ENCODE data around the gene JAZF1.

Gene JAZF1

GRCh38 chr7:27842851-27843250 is 337.7 kb downstream of the JAZF1 start:
- no peaks in the 10 kb centered on the region for H3K27me3 ChIP-seq (ENCODE audit: control insufficient read depth, insufficient read depth, low read length)
- H3K36me3 ChIP-seq (ENCODE audit: control insufficient read depth, insufficient read depth, low read length): no peaks in the 10 kb centered on the region
- no peaks in the 10 kb centered on the region for H3K4me1 ChIP-seq
- no peak overlapping the region for H3K4me2 ChIP-seq (ENCODE audit: low read length)
- no peak overlapping the region for H3K9ac ChIP-seq
- TF ChIP-seq CTCF (IDR thresholded peaks at IDR 0.05): no peak
- H3K79me2 ChIP-seq: no peaks in the 10 kb centered on the region
- no peak overlapping the region for H3K4me3 ChIP-seq (ENCODE audit: low read depth, low read length)
- H3K9me3 ChIP-seq (ENCODE audit: control insufficient read depth, low read length): no peaks in the 10 kb centered on the region
- no peak overlapping the region for H2AFZ ChIP-seq
- no peak overlapping the region for H3K27ac ChIP-seq

GRCh38 chr7:27842094-27842692 is 338.4 kb downstream of the JAZF1 start:
- Histone ChIP-seq H3K36me3 (ENCODE audit: control insufficient read depth, insufficient read depth, low read length) (no peaks in the 10 kb centered on the region), H3K9ac (no peak overlapping the region), H3K4me3 (ENCODE audit: low read depth, low read length) (no peak overlapping the region), H3K9me3 (ENCODE audit: control insufficient read depth, low read length) (no peaks in the 10 kb centered on the region), H3K79me2 (no peaks in the 10 kb centered on the region), H3K27me3 (ENCODE audit: control insufficient read depth, insufficient read depth, low read length) (no peaks in the 10 kb centered on the region), H3K27ac (no peak overlapping the region), H2AFZ (no peak overlapping the region), H3K4me2 (ENCODE audit: low read length) (no peak overlapping the region), H3K4me1 (no peaks in the 10 kb centered on the region)
- no peak for TF ChIP-seq CTCF (IDR thresholded peaks at IDR 0.05)

DNA sequence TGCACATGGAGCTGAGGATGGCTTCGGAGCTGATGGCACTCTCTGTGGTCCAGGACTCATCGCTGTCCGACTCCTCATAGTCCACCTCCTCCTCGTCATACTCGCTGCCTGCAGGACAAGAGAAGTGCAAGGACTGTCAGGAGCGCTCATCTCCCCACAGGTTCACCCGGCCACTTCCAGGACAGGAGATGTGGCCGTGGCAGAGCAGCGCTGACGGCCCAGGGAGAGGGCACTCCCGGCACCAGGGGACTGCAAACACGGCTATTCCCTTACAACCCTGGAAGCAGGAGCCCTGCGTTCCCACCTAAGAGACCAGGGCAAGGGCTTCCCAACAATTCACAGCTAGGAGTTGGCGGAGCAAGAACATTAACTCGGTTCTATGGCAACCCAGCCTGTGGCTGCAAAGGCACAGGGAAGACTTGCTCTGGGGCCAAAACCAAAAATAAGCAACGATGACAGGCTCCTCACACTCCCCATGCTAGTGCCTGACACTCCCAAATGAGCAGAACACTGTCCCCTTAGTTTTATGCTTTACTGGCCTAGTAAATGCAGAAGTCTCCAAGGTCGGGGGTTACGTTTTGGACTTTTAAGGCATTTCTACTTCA is 339.7 kb downstream of the JAZF1 start:
- Histone ChIP-seq H3K27me3 (ENCODE audit: control insufficient read depth, insufficient read depth, low read length) (no peaks in the 10 kb centered on the region), H3K9me3 (ENCODE audit: control insufficient read depth, low read length) (no peaks in the 10 kb centered on the region), H3K9ac (no peak overlapping the region), H3K4me2 (ENCODE audit: low read length) (no peak overlapping the region), H3K36me3 (ENCODE audit: control insufficient read depth, insufficient read depth, low read length) (no peaks in the 10 kb centered on the region), H3K27ac (no peak overlapping the region), H3K4me1 (no peaks in the 10 kb centered on the region), H2AFZ (no peak overlapping the region), H3K79me2 (no peaks in the 10 kb centered on the region), H3K4me3 (ENCODE audit: low read depth, low read length) (no peak overlapping the region)
- no peak for TF ChIP-seq CTCF (IDR thresholded peaks at IDR 0.05)

GRCh38 chr7:27840313-27840712 is 340.3 kb downstream of the JAZF1 start:
- Histone ChIP-seq H3K4me3 (ENCODE audit: low read depth, low read length) (no peak overlapping the region), H2AFZ (no peak overlapping the region), H3K79me2 (no peaks in the 10 kb centered on the region), H3K9ac (no peak overlapping the region), H3K36me3 (ENCODE audit: control insufficient read depth, insufficient read depth, low read length) (no peaks in the 10 kb centered on the region), H3K9me3 (ENCODE audit: control insufficient read depth, low read length) (no peaks in the 10 kb centered on the region), H3K27me3 (ENCODE audit: control insufficient read depth, insufficient read depth, low read length) (no peaks in the 10 kb centered on the region), H3K27ac (no peak overlapping the region), H3K4me1 (no peaks in the 10 kb centered on the region), H3K4me2 (ENCODE audit: low read length) (no peak overlapping the region)
- no peak for TF ChIP-seq CTCF (IDR thresholded peaks at IDR 0.05)

DNA sequence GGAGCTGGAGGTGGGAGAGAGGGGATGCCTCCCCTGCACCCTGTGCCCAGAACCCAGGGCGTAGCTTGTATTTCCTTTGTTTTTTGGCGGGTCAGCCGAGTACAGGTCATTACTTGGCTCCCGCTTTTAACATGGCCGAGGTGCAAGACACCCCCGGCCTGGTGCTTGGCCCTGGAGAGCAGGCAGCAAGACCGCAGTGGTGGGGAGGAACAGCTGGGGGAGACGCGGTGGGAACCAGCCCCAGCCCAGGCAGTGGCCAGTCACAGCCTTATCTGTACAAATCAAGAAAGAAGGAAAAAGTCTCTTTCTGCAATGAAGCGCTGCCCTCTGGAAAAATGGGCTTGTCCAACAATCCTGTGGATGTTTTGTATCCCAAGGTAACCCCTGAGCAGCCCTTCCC is 341.5 kb downstream of the JAZF1 start:
- H3K27me3 ChIP-seq (ENCODE audit: control insufficient read depth, insufficient read depth, low read length): no peaks in the 10 kb centered on the region
- no peak overlapping the region for H3K27ac ChIP-seq
- H3K9ac ChIP-seq: no peak overlapping the region
- H3K9me3 ChIP-seq (ENCODE audit: control insufficient read depth, low read length): no peaks in the 10 kb centered on the region
- no peaks in the 10 kb centered on the region for H3K79me2 ChIP-seq
- no peaks in the 10 kb centered on the region for H3K4me1 ChIP-seq
- no peak overlapping the region for H2AFZ ChIP-seq
- H3K36me3 ChIP-seq (ENCODE audit: control insufficient read depth, insufficient read depth, low read length): no peaks in the 10 kb centered on the region
- TF ChIP-seq CTCF (IDR thresholded peaks at IDR 0.05): no peak
- no peak overlapping the region for H3K4me3 ChIP-seq (ENCODE audit: low read depth, low read length)
- no peak overlapping the region for H3K4me2 ChIP-seq (ENCODE audit: low read length)

Measured in parathyroid adenoma (tissue), 2 donors.